Gastroesophageal sphincter (tissue), 3 donors: ENCODE data around the gene CA4.

Experiments used
- POLR2A ChIP-seq, 2 donors: fragments of 450-650 bp; IDR thresholded peaks; one replicate each; pipeline ENCODE4 v1.6.1; 2017; ENCODE audit warnings: antibody characterized with exemption in 2 of 2, mild to moderate bottlenecking in 2 of 2, moderate library complexity in 1 of 2
- POLR2AphosphoS5 ChIP-seq: sonication (generic); formaldehyde crosslinking; IDR thresholded peaks from one replicate; pipeline ENCODE4 v1.6.1; 2017; ENCODE audit warnings: antibody characterized with exemption
- TF ChIP-seq, protein P1 (sequence below), 4 experiments: fragments of 200-600 bp in 2 of 4; fragments of 450-650 bp in 2 of 4; sonication (generic) in 1 of 4; IDR thresholded peaks; one replicate each; pipeline ENCODE4 v1.5.1; 2017 to 2019; ENCODE audit warnings: antibody characterized with exemption in 4 of 4, mild to moderate bottlenecking in 2 of 4, moderate library complexity in 2 of 4

DNA sequence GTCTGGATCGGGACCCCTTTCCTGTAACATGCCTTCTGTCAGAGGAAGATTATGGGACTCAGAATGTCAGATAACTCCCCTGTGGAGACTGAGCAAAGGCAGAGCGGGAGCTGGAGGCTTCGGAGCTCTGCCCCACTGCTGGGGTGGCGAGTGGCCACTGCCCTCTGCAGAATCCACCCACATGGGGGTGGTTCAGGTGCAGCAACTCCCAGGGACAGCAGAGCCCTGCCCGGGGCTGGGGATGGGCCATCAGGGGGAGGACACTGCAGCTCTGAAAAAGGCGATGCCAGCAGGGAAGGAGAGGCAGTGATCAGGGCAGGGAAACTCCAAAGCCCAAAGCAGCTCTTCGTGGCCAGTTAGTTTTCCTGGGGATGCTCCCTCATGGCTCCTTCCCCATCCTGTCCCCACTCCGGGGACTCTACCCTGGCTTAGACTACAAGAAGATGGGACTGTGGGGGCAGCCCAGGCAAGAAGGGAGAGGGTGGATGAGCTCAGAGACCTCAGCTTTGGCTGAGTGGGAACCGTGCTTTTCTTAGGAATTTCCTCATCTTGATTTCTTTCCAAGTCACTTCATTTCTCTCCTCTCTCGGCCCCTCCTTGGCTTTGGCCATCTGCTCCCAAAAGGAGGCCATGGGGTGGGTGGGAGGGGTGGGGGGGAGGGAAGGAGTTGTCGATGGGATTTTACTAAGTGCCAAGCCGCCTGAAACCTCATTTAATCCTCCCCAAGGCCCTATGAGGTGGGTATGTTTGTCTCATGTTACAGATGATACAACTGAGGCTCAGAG, 4.0 kb downstream of the CA4 start:
- TF ChIP-seq, protein P1, sequence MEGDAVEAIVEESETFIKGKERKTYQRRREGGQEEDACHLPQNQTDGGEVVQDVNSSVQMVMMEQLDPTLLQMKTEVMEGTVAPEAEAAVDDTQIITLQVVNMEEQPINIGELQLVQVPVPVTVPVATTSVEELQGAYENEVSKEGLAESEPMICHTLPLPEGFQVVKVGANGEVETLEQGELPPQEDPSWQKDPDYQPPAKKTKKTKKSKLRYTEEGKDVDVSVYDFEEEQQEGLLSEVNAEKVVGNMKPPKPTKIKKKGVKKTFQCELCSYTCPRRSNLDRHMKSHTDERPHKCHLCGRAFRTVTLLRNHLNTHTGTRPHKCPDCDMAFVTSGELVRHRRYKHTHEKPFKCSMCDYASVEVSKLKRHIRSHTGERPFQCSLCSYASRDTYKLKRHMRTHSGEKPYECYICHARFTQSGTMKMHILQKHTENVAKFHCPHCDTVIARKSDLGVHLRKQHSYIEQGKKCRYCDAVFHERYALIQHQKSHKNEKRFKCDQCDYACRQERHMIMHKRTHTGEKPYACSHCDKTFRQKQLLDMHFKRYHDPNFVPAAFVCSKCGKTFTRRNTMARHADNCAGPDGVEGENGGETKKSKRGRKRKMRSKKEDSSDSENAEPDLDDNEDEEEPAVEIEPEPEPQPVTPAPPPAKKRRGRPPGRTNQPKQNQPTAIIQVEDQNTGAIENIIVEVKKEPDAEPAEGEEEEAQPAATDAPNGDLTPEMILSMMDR (IDR thresholded peaks at IDR 0.05) = no peak
- TF ChIP-seq POLR2AphosphoS5 (no peak), POLR2A (IDR thresholded peaks at IDR 0.05) (no peak)
